ENCODE data around the gene AK8. TPM values are rescaled to one million over a fixed set of nuclear protein-coding genes. Genes with fewer than 3 reads are reported as not detected.

Gene AK8
- total and polyA plus RNA-seq, 9 of the 15 experiments (the other 6 are each of a cell fraction or from before 2014, with no cell fraction given) = 0.06 to 0.37 TPM; not detected in 7

DNA sequence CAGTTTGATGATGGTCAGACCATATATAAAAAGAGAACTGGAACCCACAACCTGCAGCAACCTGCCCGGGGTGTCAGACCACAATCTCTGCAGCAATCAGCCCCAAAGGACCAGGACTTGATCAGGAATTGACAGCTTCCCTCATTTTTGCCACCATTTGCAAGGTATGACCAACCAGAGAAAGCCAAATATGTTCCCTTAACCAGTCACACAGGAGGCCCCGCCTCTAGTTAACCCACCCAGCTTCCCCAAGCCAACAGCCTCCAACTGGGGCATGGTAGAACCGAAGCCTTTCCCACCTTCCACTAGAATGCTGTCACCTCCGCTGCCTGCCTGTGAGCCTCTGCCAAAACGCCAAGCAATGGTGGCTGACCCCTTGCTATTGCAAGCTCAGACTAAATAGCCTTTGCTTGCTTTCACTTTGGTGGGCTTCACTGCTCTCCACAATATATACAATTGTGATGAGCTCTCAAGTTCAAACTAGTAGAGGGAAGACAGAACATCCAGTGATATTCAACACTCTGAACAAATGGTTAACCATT, 86.3 kb downstream of the AK8 start (continued):
- TF ChIP-seq, protein P1, sequence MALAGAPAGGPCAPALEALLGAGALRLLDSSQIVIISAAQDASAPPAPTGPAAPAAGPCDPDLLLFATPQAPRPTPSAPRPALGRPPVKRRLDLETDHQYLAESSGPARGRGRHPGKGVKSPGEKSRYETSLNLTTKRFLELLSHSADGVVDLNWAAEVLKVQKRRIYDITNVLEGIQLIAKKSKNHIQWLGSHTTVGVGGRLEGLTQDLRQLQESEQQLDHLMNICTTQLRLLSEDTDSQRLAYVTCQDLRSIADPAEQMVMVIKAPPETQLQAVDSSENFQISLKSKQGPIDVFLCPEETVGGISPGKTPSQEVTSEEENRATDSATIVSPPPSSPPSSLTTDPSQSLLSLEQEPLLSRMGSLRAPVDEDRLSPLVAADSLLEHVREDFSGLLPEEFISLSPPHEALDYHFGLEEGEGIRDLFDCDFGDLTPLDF (CRISPR knock-in tag; IDR thresholded peaks at IDR 0.05) = no peak
- no peak for TF ChIP-seq ATF6 (CRISPR knock-in tag; IDR thresholded peaks at IDR 0.05)
- TF ChIP-seq KAT8 (IDR thresholded peaks at IDR 0.05; ENCODE audit: low read depth) = no peak
- no peak for TF ChIP-seq TSC22D4 (tag; IDR thresholded peaks at IDR 0.05)
- TF ChIP-seq GATA2 (CRISPR knock-in tag; IDR thresholded peaks at IDR 0.05) = no peak
- TF ChIP-seq CREB1 (IDR thresholded peaks at IDR 0.05) = no peak
- no peak for TF ChIP-seq CREB1 (CRISPR knock-in tag; IDR thresholded peaks at IDR 0.05)
- no peak for TF ChIP-seq NCOA6 (IDR thresholded peaks at IDR 0.05)
- TF ChIP-seq XRCC3 (IDR thresholded peaks at IDR 0.05) = no peak

Measured in K562 (cell line).